GM10266 (cell line): ENCODE measurements around the gene IFNA4.
"Not testable (repeated sequence)": the region's sequence is repeated elsewhere in the genome, so short reads cannot be mapped to it uniquely, and the experiment has no call there.

Experiments used
- DNase-seq: peaks from one replicate; pipeline ENCODE4 v3.0.0; 2012; ENCODE audit errors: extremely low spot score
- TF ChIP-seq, protein P1 (sequence below): IDR thresholded peaks from 2 replicates; pipeline ENCODE4 v1.5.1; 2012; ENCODE audit warnings: mild to moderate bottlenecking, low read depth; ENCODE audit not compliant: control insufficient read depth, insufficient read depth; ENCODE audit errors: missing control alignments

The IFNA4 gene

DNA sequence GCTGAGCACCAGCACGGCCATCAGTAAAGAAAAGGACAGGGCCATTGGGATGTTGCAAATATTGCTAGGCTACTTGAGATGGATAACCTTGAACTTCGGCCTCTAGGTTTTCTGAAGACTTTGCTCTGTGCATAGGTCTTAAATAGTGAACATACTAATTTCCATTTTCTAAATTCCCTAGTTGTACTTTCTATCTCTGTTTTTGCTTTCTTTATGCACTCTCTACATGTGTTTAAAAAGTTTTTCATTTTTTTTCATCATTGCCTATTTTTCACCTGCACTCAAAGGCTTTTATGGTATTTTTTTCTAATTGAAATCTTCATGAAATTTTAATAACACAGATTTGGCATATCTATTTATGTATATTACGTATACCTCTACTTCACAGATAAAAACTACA, at the start of gene IFNA4:
IFNA4 (minus strand) TSS at position 101 of the 400 bp plus-strand sequence; CDS start at position 45, 56 bp downstream.
- DNase-seq, result not testable (repeated sequence)

DNA sequence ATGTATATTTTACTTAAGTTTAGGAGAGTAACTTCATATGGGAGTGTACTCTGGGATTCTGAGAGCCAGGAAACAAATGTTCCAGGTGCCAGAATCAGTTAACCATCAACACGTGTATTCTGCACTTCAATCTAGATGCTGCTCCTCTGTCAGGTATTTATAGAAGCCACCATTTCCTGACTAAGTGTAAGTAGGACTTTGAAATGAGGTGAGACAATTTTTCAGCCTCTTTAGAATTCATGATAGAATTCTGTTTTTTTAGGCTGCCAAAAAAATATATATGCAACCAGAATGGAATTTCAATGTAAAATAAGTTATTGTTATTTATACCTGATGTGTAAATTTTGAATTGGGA, 49.0 kb upstream of the IFNA4 start:
- not testable (repeated sequence) for DNase-seq

DNA sequence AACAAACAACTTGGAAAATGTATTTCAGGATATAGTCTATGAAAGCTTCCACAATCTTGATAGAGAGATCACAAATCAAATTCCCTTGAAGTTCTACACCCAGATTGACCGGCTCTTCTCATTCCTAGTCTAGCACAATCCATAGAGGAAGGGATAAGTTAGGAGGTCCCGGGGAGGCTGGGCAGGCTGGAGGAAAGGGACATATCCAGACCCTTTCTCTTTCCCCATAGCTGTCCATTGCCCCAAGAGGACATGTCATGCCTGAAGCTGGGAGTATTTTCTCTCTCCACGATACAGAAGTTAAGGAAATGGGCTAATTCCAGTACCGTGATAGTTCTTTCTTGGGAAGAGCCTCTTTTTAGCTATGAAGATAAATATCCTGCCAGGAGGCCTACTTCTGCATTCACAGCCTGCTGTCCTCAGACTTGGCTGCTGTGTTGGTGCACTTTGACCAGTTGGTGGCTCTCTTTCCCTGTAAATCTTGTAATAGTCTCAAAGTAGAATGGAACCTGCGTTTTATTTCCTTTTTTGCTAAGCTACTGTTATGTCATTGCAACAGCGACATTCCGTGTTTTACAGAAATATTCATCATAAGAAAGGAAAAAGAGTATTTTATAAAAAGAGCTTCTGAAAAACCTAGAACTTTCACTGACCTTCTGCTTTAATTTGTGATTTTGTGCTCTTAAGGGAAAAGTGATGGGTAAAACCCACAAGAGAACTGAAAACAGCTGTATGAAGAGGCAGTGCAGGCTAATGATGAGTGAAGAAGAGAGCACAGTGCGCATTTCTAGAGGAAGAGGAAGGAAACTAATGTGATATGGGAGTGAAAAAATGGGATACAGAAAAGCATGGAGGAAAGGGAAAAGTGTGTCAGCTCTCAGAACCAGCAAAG, 48.3 kb upstream of the IFNA4 start:
- DNase-seq, result peak; percentile 30
- TF ChIP-seq, protein P1, sequence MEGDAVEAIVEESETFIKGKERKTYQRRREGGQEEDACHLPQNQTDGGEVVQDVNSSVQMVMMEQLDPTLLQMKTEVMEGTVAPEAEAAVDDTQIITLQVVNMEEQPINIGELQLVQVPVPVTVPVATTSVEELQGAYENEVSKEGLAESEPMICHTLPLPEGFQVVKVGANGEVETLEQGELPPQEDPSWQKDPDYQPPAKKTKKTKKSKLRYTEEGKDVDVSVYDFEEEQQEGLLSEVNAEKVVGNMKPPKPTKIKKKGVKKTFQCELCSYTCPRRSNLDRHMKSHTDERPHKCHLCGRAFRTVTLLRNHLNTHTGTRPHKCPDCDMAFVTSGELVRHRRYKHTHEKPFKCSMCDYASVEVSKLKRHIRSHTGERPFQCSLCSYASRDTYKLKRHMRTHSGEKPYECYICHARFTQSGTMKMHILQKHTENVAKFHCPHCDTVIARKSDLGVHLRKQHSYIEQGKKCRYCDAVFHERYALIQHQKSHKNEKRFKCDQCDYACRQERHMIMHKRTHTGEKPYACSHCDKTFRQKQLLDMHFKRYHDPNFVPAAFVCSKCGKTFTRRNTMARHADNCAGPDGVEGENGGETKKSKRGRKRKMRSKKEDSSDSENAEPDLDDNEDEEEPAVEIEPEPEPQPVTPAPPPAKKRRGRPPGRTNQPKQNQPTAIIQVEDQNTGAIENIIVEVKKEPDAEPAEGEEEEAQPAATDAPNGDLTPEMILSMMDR, result peak; percentile 84

DNA sequence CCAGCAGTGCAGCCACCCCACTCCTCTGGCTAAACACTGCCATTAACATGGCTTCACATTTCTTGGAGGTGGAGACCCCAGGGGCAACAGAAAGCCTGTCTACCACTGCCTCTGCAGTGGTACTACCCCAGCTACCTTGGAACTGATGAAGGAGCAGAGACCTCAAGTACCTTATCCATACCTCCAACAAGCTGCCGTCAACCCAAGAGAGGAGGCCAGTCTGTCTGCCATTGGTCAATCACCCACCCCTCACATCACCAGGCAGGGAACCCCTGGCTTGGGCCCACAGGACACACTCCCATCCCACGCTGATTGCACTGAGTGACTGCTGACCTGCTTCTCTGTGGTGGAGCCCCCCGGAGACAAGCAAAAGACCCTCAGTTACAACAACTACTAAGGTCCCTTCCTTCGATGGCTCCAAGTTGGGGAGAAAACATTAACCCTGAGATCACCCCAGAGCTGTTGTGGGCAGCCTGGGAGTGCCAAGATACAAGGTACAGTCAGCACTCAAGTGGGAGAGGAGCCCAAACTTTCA, 46.8 kb upstream of the IFNA4 start:
- no peak for DNase-seq
- TF ChIP-seq, protein P1, result no peak

DNA sequence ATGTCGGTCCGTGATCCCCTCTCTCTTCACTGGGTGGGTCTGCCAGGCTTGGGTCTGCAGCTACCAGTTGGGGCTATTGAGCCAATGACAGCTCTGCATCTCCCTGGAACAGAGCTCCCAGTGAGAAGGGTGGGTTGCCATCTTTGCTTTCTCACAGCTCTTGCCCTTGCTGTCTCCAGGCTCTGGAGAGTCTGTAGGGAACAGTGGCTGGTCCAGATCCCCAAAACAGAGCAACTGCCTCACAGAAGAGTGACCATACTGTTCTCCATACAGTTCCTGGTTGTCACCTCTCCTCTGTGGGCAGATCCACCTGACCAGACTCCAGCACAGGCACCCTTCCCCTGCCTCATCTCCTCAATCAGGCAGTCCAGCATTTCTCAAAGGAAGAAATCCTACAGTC, 45.9 kb upstream of the IFNA4 start:
- TF ChIP-seq, protein P1, result no peak
- no peak for DNase-seq

DNA sequence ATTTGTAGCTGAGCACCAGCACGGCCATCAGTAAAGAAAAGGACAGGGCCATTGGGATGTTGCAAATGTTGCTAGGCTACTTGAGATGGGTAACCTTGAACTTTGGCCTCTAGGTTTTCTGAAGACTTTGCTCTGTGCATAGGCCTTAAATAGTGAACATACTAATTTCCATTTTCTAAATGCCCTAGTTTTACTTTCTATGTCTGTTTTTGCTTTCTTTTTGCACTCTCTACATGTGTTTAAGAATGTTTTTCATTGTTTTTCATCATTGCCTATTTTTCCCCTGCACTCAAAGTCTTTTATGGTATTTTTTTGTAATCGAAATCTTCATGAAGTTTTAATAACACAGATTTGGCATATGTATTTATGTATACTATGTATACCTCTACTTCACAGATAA, 40.7 kb upstream of the IFNA4 start, which contains the start of gene IFNA17:
IFNA17 (minus strand) TSS at position 101 of the 400 bp plus-strand sequence; CDS start at position 52, 49 bp downstream.
- DNase-seq, result no peak
- TF ChIP-seq, protein P1, result no peak

DNA sequence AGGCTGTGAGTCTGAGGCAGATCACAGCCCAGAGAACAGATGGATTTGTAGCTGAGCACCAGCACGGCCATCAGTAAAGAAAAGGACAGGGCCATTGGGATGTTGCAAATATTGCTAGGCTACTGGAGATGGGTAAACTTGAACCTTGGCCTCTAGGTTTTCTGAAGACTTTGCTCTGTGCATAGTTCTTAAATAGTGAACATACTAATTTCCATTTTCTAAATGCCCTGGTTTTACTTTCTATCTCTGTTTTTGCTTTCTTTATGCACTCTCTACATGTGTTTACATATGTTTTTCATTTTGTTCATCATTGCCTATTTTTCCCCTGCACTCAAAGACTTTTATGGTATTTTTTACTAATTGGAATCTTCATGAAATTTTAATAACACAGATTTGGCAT, 29.8 kb upstream of the IFNA4 start, which contains the start of gene IFNA16:
IFNA16 (minus strand) TSS at position 101 of the 400 bp plus-strand sequence; CDS start at position 95, 6 bp downstream.
- DNase-seq, result not testable (repeated sequence)

DNA sequence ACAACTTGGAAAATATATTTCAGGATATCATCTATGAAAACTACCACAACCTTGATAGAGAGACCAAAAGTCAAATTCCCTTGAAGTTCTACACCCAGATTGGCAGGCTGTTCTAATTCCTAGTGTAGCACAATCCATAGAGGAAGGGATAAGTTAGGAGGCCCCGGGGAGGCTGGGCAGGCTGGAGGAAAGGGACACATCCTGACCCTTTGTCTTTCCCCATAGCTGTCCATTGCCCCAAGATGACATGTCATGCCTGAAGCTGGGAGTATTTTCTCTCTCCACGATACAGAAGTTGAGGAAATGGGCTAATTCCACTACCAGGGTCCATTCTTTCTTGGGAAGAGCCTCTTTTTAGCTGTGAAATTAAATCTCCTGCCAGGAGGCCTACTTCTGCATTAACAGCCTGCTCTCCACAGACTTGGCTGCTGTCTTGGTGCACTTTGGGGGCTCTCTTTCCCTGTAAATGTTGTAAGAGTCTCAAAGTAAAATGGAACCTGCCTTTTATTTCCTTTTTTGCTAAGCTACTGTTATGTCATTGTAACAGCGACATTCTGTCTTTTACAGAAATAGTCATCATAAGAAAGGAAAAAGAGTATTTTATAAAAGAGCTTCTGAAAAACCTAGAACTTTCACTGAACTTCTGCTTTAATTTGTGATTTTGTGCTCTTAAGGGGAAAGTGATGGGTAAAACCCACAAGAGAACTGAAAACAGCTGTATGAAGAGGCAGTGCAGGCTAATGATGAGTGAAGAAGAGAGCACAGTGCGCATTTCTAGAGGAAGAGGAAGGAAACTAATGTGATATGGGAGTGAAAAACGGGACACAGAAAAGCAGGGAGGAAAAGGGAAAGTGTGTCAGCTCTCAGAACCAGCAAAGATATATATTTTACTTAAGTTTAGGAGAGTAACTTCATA, 26.3 kb upstream of the IFNA4 start:
- peak; percentile 8 for DNase-seq
- TF ChIP-seq, protein P1, result peak; percentile 65

DNA sequence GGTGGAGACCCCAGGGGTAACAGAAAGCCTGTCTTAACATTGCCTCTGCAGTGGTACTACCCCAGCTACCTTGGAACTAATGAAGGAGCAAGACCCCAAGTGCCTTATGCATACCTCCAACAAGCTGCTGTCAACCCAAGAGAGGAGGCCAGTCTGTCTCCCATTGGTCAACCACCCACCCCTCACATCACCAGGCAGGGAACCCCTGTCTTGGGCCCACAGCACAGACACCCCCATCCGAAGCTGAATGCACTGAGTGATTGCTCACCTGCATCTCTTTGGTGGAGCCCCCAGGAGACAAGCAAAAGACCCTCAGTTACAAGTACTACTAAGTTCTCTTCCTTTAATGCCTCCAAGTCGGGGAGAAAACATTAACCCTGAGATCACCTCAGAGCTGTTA, 24.8 kb upstream of the IFNA4 start:
- not testable (repeated sequence) for DNase-seq

DNA sequence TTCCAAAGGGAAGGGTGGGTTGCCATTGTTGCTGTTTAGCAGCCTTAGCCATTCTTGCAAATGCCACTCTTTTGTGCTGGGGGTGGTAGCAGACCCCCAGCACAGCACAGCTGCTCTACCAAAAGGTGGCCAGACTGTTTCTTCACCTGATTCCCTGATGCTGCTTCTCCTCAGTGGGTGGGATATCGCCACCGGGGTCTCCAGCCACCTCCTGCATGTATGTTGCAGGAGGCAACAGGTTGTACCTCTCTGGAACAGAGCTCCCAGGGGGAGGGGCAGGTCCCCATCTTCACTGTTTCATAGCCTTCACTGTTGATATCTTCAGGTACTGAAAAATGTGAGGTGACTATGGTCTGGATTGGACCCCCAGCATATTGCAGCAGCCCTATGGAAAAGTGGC, 23.4 kb upstream of the IFNA4 start:
- DNase-seq, result not testable (repeated sequence)
